Brain pericyte (primary cell): ENCODE measurements around the gene ARHGEF12.
A peak's percentile ranks its signal among the peaks of the same experiment; 100 is the strongest.

ENCODE experiments used
- DNase-seq: peaks from one replicate; pipeline ENCODE4 v3.0.0-alpha.2; 2012; ENCODE audit warnings: low read depth, low spot score

ARHGEF12 gene, protein sequence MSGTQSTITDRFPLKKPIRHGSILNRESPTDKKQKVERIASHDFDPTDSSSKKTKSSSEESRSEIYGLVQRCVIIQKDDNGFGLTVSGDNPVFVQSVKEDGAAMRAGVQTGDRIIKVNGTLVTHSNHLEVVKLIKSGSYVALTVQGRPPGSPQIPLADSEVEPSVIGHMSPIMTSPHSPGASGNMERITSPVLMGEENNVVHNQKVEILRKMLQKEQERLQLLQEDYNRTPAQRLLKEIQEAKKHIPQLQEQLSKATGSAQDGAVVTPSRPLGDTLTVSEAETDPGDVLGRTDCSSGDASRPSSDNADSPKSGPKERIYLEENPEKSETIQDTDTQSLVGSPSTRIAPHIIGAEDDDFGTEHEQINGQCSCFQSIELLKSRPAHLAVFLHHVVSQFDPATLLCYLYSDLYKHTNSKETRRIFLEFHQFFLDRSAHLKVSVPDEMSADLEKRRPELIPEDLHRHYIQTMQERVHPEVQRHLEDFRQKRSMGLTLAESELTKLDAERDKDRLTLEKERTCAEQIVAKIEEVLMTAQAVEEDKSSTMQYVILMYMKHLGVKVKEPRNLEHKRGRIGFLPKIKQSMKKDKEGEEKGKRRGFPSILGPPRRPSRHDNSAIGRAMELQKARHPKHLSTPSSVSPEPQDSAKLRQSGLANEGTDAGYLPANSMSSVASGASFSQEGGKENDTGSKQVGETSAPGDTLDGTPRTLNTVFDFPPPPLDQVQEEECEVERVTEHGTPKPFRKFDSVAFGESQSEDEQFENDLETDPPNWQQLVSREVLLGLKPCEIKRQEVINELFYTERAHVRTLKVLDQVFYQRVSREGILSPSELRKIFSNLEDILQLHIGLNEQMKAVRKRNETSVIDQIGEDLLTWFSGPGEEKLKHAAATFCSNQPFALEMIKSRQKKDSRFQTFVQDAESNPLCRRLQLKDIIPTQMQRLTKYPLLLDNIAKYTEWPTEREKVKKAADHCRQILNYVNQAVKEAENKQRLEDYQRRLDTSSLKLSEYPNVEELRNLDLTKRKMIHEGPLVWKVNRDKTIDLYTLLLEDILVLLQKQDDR (N-terminal part only)

DNA sequence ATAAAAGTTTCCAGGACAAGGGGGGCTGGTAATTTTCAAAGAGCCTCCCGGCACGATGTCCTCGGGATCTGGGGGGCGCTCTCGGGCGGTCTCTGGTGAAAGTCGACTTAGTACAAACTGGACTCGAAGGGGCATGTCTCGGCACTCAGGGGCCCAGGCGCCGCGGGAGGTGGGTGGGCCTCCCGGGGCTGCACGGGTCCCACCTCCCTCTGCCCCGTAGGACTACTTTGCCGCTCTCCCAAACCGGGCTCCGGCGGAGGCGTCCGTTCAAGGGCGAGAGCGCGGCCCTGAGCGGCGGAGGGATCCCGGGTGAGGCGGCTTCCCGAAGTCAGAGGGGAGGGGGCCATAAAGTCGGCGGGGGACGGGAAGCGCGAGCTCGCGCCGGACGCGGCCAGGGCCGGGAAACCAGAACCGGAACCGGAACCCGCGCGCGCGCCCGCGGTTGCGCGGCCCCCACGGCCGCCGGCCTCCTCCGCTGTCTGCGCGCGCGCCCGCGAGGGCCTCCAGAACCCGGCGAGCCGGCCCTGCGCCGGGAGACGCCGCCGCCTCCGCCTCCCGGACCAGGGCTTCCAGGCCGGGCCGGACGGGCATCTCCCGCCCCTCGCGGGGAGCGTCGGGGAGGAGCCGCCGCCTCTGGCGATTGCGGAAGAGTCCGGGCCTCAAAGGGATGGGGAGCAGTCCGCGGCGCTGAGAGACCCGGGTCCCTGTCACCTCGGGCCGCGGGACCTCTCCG is at the start of gene ARHGEF12:
ARHGEF12 (plus strand) TSS at position 506 of the 733 bp plus-strand sequence. CDS start 831 bp downstream, outside the sequence.
- DNase-seq, result peak; percentile 86

DNA sequence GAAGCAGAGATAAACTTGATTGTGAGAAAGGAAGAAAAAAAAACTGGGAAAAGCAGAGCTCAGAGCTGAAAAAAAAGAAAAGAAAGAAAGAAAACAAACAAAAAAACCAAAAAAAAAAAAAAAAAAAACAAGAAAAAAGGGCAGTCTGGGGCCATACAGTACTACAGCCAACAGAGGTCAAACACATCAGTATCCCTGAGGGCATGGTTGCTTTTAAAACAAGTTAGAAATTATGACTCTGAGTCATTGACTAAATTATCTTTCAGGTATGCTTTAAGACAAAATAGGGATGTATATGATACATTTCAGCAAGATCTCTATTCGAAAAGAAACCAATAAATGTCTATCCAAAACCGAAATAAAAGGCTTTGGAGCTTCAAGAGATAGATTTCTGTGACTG is 48.2 kb upstream of the ARHGEF12 start:
- no peak for DNase-seq

DNA sequence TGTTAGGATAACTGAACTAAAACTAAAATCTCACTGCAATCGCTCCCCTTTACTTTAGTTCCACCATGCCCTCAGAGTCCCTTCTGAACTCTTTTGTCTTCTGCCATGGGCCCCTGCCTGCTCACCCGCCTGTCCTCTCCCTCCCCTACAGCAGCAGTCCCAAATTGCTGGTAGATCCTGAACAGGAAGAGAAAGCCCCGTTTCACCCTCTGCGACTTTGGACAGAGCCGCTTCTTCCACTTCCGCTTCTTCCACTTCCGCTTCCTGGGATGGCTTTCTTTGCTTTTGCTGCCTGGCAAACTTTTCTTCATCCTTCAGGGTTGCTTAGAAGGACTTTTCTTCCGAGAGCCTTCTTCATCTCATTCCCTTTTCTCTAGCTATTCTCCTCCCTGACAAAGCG is 46.8 kb upstream of the ARHGEF12 start:
- no peak for DNase-seq

DNA sequence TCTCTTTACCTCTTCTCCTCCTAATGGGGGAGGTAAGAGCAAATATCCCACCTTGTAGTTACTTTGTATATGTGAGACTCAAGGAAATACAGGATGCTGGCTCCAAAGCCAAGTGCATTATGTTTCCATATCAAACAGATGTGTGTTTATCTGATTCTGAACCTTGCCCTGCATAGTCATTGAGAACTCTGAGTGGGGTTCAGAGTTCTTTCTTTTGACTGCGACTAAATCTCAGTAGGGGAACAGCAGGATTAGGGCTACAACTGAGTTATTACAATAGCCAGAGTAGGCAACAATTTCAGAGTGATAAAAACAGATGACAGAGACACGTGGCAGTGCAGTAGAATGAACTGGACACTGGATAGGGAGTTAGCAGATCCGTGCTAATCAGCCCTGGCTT is 45.3 kb upstream of the ARHGEF12 start:
- DNase-seq, result no peak

DNA sequence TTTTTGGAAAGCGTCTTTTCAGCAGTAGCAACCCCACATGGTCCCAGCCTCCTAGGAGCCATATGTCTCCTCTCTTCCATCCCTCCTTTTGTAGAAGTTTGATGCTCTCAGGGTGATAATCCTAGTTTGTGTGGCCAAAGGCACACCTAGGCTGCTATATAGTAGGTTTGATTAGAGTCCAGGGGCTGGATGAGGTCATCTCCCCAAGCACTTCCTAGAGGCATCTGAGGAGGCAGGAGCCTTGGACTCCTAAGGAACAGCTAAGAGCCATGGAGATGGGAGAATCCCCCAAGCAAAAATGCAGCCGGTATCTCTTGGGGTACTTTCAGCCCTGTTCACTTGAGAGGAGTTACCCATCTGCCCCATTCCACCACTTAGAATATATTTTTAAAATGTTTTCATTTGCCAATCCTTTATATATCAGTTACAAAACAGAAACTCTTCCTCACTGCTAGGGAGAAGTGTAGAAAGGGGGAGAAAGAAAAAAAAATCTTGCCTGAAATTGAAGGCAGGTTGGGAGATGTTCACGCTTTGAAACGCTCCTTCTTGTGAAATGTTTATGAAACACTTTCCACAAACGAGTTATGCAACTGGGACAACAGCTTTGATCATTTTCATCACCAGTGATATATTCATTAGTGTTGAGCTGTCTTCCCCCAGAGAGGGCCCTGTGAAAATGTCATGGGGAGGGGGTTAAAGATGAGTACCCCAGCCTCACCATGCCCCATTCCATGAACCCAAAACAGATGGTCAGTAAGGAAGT is 43.0 kb upstream of the ARHGEF12 start:
- no peak for DNase-seq

DNA sequence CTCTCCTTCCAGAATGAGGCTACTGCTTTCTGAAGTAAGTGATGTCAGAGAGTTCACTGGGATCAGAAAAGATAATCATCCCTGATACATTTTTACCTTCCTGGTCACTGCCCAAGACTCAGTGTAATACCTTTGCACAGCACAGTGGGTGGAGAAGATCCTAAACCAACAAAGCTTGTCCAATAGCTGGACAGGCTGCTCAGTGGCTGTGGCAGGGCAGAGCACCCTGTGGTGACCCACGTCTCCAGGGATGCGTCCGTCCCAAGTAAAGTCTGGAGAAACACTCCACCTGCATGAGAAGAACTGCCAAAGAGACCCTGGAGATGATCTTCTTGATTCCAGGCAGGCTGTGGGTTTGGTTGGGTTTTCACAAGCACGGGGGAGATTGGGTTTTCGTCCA is 42.1 kb upstream of the ARHGEF12 start:
- no peak for DNase-seq

DNA sequence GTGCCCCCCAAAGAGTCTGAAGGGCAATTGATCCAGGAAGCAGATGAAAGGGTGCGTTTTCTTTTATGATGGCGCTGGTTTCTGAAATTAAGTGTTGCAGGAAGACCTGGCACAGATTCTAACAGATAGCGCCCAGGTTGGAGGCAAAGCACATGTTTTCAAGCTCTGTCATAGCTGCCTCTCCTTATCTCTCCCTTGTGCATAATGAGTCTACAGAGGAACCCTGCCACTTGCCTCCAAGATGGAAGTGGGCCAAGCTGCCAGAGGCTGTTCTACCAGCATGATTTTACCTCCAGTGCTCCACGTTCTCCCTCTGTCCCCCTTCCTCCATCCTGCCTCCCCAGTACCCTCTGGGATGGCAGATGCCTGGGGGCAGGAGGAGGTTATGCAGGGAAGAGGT is 41.1 kb upstream of the ARHGEF12 start:
- DNase-seq, result no peak

DNA sequence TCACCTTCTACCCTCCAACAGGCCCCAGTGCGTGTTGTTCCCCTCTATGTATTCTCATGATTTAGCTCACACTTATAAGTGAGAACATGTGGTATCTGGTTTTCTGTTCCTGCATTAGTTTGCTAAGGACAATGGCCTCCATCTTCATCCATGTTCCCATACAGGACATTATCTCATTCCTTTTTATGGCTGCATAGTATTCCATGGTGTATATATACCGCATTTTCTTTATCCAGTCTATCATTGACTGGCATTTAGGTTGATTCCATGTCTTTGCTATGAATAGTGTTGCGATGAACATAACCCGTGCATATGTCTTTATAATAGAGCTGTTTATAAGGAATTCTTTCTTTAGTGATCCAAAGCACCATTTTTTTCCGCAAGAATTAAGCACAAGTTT is 39.7 kb upstream of the ARHGEF12 start:
- DNase-seq, result no peak

DNA sequence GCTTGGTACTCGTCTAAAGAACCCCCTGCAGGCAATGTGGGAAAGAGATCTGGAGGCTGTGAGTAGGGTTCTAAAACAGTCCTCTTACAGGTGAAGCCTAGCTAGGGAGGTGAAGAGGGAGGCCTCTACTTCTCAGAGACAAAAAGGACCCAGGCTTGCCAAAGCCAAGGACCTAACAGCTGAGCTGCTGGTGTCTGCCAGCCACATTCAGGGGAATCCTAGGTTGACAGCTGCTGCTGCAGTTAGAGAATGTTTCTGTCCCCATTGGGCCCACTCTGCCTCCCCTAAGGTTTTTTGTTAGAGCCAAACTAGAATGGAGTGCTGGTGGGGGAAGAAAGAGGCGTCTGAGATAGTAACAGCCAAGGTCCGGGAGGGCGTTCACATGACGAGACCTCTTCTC is 37.8 kb upstream of the ARHGEF12 start:
- no peak for DNase-seq

DNA sequence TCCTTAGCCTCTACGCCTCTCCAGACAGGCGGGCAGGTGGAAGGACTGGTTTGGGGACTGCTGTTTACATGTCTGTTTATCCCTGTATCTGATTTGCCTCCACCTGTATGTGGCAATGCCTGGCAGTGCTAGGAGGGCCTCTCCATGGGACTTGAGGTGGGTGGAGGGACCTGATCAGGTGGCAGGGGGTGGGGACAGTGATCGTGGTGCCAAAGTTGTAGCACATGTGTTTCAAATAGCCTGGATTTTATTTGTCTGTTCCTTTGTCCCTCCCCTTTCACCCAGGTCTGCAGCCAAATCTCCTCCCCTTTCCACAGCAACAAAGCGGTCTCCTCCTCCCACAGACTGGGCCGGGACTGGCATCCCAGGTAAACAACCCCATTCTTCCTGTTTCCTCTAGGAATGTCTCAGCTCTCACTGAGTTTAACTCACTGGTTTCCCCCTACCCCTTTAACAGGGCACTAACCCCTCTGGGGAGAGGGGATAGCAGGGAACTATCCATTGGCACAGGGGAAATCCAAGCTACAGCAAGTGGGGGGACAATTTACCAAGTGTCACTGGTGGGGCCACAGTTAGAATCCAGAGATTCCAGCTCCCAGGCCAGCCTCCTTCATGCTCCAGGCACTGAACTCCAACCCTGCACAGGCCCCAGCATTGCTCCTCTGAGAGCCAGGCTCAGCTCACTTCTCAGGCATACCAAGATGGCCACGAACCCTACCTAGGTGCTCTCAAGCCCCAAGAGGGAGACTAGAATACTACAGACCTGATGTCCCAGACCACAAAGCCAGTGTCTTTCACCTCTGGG is 34.0 kb upstream of the ARHGEF12 start:
- no peak for DNase-seq

DNA sequence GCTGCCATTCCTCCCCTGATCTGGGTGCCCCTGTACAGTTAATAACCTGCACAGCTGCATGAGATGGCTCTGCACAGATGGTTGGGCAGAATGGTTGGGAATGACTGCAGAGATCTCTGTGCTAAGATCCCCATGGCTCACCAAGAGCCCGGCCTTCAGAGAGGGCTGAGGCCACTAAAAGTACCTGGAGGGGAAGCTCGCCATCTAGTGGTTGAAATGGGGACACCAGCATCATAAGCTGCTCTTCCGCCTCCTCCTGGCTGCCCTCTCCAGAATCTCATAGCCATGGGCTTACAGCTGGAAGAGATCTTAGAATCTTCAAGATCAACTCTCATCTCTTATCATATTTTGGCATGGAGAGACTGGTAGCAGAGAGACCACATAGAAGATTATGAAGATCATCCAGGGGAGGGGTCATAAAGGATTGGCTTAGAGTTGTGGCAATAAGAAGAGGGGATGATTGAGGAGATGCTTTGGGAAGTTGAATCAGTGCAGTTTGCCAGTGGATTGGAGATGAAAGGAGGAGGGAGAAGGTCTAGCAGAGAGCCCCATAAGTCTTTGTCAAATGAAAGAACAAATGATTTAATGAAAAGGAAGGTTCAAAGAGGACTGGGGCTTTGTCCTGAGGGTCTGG is 33.1 kb upstream of the ARHGEF12 start:
- no peak for DNase-seq

DNA sequence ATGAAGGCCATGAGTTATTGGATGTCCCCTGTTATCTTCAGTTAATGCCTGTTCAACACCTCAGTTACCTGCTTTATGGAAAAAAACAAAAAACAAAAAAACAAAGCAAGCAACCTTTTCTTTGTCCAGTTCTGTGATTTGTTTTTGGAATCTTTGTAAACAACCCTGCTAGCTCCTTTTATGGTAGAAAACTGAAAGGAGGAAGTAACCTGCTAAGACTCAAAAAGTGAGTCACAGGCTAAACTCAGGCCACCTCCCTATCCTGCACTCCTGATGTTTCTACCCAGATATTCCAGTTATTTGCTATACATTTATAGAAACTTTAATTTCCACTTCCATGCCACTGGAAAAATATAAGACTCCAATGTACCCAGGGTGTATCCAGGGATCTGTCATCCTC is 31.7 kb upstream of the ARHGEF12 start:
- no peak for DNase-seq

DNA sequence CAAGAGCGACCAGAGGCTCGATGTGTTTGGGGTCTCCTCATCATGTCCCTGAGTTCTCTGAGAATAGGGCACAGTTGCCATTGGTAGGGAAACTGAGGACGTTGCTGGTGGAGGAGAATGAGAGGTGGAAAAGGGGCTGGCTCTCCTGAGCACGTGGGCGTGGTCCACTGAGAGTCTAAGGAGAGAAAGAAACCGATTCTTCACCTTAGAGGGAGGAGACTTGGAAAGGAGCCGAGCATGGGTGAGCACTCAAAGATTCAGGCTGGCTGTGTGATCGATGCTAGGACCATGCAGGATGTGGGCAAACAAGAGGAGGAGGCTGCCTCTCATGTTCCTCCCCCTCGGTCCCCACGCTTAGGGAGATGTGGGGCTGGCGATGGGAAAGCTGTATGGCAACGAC is 30.9 kb upstream of the ARHGEF12 start:
- DNase-seq, result no peak

DNA sequence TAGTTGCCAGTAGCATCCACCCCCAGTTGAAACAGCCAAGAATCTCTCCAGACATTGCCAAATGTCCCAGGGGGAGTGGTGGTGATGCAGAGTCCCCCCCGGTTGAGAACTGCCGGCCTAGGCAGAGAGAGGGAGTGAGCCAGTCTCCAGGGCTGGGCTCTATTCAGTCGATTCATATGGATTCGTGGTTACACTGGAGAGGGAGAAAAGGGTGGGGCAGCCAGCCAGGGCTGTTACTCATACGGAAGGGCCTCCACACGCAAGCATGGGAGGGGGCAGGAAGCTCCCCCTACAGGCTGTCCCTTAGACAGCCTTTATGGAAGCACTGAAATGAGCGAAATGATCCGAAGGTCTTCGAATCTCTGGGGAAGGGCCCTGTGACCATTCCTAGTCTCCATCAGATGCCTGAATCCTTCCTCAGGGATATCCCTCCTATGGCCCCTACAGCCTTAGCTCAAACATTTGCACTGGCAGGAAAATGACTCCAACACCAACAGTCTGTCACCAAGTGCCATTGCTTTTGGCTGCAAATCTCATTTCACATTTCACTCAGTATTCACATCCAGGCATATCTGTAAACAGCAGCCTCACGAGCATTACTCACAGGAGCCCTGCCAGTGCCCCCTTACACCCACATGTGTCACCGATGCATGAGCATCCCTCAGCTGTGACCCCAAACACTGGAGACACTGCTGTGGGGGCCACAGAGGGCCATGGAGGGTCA is 29.5 kb upstream of the ARHGEF12 start:
- no peak for DNase-seq

DNA sequence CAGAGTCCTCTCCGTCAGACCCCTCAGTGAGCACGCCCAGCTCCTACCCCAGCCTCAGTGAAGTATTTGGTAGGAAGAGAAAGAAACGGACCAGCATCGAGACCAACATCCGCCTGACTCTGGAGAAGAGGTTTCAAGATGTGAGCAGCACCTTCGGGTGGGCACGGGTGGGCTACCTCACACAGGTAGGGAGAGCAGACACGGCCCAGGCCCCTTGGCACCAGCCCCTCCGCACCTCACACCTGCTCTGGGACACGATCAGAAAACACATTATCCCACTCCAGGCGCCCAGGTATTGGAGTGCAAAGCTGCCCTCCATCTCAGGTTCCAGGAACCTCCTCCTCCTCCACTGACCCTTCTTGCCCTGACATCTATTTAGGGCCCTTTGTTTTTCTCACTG is 28.7 kb upstream of the ARHGEF12 start:
- DNase-seq, result no peak

DNA sequence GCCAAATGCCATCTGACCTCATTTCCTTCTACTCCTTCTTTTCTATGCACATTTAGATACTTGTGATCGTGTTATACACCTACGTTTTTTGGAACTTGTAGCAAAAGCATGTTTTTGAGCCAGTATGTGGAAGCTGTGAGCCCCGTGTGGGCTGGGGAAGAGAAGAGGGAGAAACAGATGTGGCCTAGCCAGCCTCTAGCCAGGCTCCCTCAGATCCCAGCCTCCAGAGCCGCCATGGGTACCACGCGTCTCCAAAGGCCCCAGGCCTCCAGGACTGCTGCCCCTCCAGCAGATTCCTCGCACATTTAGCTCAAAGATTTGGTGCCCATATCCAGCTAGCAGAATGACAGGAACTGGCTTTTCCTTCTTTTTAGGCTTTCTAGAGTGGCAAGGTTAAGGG is 28.1 kb upstream of the ARHGEF12 start:
- no peak for DNase-seq

DNA sequence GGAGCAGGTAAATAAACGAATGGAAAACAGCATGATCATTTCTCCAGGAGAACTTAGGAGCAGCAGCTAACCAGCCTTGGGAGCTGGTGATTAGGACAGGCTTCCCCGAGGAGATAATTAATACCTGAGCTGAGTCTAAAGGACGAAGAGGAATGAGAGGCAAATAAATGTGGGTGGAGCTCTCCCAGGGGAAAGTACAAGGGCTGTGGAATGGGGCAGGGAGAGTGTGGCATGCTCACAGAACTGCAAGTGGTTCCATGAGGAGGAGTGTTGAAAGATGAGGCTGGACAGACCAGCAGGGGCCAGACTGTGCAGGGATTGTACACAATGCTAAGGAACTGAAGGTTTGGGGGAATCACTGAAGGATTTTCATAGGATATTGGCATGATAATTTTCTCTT is 25.3 kb upstream of the ARHGEF12 start:
- DNase-seq, result no peak

DNA sequence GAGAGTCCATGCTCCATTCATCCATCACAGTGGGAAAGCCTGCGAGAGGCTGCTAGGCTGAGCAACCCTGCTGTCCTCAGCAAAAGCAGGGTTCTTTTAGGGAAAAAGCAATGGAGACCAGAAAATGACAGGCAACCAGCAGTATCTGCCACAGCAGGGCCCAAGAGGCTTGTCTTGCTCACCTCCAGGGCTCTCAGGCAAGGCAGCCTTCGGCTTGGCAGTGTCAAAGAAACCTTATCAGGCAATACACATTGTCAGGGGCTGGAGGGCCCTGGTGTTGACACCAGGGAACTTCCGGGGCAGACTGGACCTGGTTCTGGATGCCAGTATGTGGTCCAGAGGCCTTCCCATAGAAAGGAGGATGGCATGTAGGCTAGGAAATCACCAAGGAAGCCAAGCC is 21.4 kb upstream of the ARHGEF12 start:
- no peak for DNase-seq
